Mesendoderm (in vitro differentiated cells): ENCODE results near the gene BPIFA3.

Experiments used
- DNase-seq: peaks from one replicate; pipeline ENCODE4 v3.0.0; 2013
- H2AK5ac ChIP-seq: 2 replicates; pipeline ENCODE4 v1.6.1; 2013; ENCODE audit warnings: low read length, inconsistent platforms
- H2BK120ac ChIP-seq: 2 replicates; pipeline ENCODE4 v1.6.1; 2013; ENCODE audit warnings: low read depth, mild to moderate bottlenecking, low read length, moderate library complexity, mixed read lengths
- H2BK15ac ChIP-seq: replicated peaks from 2 replicates; pipeline ENCODE4 v1.6.1; 2013; ENCODE audit warnings: low read depth, mild to moderate bottlenecking, moderate library complexity
- H2BK5ac ChIP-seq: 2 replicates; pipeline ENCODE4 v1.6.1; 2013; ENCODE audit warnings: low read length, inconsistent platforms
- H3K18ac ChIP-seq: 2 replicates; pipeline ENCODE4 v1.6.1; 2013; ENCODE audit warnings: mild to moderate bottlenecking, low read length, mixed read lengths
- H3K23ac ChIP-seq: one replicate; pipeline ENCODE4 v1.6.1; 2013; ENCODE audit warnings: low read length
- H3K27ac ChIP-seq: 2 replicates; pipeline ENCODE4 v1.5.1; 2013; ENCODE audit warnings: low read depth, mild to moderate bottlenecking, inconsistent platforms, low read length, moderate library complexity
- H3K27me3 ChIP-seq: 2 replicates; pipeline ENCODE4 v1.6.1; 2013; ENCODE audit warnings: low read length, control low read depth, mild to moderate bottlenecking, inconsistent platforms; ENCODE audit not compliant: insufficient read depth, poor library complexity
- H3K36me3 ChIP-seq: 2 replicates; pipeline ENCODE4 v1.6.1; 2013; ENCODE audit warnings: low read length, inconsistent platforms; ENCODE audit not compliant: control insufficient read depth, insufficient read depth
- H3K4ac ChIP-seq: one replicate; pipeline ENCODE4 v1.6.1; 2013; ENCODE audit warnings: low read depth, mild to moderate bottlenecking, low read length, moderate library complexity
- H3K4me1 ChIP-seq: 2 replicates; pipeline ENCODE4 v1.6.1; 2013; ENCODE audit warnings: low read depth, low read length, inconsistent platforms; ENCODE audit not compliant: control insufficient read depth
- H3K4me2 ChIP-seq: 2 replicates; pipeline ENCODE4 v1.6.1; 2013; ENCODE audit warnings: low read length
- H3K4me3 ChIP-seq: 2 replicates; pipeline ENCODE4 v1.5.1; 2013; ENCODE audit warnings: mild to moderate bottlenecking, low read length
- H3K56ac ChIP-seq: one replicate; pipeline ENCODE4 v1.6.1; 2013; ENCODE audit warnings: low read length
- H3K79me1 ChIP-seq: 2 replicates; pipeline ENCODE4 v1.6.1; 2013; ENCODE audit warnings: low read length, inconsistent platforms
- H3K79me2 ChIP-seq: 2 replicates; pipeline ENCODE4 v1.6.1; 2013; ENCODE audit warnings: mild to moderate bottlenecking, low read length; ENCODE audit not compliant: control insufficient read depth, insufficient read depth
- H3K9ac ChIP-seq: 2 replicates; pipeline ENCODE4 v1.6.1; 2013; ENCODE audit warnings: low read length, inconsistent platforms
- H4K5ac ChIP-seq: one replicate; pipeline ENCODE4 v1.6.1; 2013; ENCODE audit warnings: low read length
- H4K8ac ChIP-seq: one replicate; pipeline ENCODE4 v1.6.1; 2013; ENCODE audit warnings: low read depth, mild to moderate bottlenecking, control low read depth, low read length, moderate library complexity
- WGBS: extraction: QIAGEN DNeasy Blood & Tissue Kit; methylation state at CpG from one replicate; pipeline ENCODE4 v1.1.7; 2013; ENCODE audit warnings: low lambda C conversion rate, missing lambda C conversion rate; ENCODE audit not compliant: insufficient coverage; ENCODE audit errors: extremely low coverage; 5-methylcytosine and 5-hydroxymethylcytosine counted together

Gene BPIFA3

DNA sequence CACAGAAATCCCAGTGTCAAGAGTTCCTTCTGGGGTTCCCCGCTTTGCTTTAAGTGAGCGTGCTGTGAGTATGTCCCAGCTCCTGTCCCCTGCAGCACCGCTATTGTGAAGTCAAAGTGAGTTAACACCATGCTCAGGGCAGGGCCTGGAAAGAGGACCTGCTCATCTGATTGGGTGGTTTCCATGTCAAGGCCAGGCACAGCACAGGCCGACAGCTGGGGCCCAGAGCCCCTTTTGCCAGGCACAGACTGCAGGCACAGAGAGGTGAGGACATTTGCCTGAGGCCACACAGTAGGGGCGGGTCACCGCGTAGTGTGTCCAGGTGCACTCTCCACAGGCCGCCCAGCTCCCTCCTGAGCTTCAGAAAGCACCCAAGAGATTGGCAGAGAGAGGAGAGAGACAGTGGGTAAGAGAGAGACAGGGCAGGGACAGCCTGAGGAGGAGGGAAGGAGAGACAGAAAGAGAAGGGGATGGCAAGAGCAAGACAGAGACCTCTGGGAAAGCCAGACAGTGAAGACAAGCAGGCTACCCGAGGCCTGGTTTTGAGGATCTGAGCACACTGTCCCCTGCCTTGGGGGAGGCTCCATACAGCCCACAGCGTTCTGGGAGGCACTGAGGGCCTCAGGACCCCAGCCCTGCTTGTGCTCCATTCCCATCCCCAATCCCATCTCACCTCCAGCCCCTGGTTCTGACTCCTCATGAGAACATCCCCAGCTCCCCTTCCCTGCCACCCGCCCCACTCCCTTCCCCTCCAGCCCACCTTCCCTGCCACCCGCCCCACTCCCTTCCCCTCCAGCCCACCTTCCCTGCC is 59.4 kb downstream of the BPIFA3 start:
- Histone ChIP-seq H3K18ac (no peak overlapping the region), H3K4me1 (no peaks in the 10 kb centered on the region), H2BK5ac (no peak overlapping the region), H3K9ac (no peak overlapping the region), H3K27me3 (no peaks in the 10 kb centered on the region), H2AK5ac (no peak overlapping the region), H3K4me3 (no peak overlapping the region), H3K79me2 (no peaks in the 10 kb centered on the region), H4K5ac (no peak overlapping the region), H3K27ac (no peak overlapping the region), H2BK15ac (no peak overlapping the region), H3K56ac (no peak overlapping the region), H3K23ac (no peak overlapping the region), H3K4ac (no peak overlapping the region), H3K79me1 (no peaks in the 10 kb centered on the region), H2BK120ac (no peak overlapping the region), H3K36me3 (no peaks in the 10 kb centered on the region), H3K4me2 (no peak overlapping the region), H4K8ac (no peak overlapping the region)
- no CpG with 5 or more reads among the region's 12 CpGs for whole genome bisulfite sequencing
- peak; percentile 18 for DNase-seq
